ENCODE data around the gene CETP. TPM values are rescaled to one million over a fixed set of nuclear protein-coding genes. Genes with fewer than 3 reads are reported as not detected.
"Not testable (repeated sequence)": the region's sequence is repeated elsewhere in the genome, so short reads cannot be mapped to it uniquely, and the experiment has no call there.

Gene CETP
- total RNA-seq, 4 donors from 2014 or later, result 0.58 to 2.8 TPM; not detected in 2

DNA sequence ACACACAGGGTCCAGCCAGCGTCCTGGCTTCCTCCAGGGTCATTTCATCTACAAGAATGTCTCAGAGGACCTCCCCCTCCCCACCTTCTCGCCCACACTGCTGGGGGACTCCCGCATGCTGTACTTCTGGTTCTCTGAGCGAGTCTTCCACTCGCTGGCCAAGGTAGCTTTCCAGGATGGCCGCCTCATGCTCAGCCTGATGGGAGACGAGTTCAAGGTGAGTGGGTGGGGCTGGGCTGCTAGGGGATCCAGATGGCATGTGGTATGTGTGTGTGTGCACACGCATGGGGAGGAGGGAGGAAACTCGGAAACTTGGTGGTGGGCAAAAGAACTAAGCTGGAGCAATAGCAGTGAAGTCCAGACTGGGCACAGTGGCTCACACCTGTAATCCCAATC, 11.5 kb downstream of the CETP start:
- Histone ChIP-seq H3K4me1 (no peaks in the 10 kb centered on the region), H3K27me3 (no peaks in the 10 kb centered on the region), H3K27ac (no peak overlapping the region), H3K36me3 (no peaks in the 10 kb centered on the region), H3K9me3 (no peaks in the 10 kb centered on the region), H3K4me3 (no peak overlapping the region)
- TF ChIP-seq, protein P1, sequence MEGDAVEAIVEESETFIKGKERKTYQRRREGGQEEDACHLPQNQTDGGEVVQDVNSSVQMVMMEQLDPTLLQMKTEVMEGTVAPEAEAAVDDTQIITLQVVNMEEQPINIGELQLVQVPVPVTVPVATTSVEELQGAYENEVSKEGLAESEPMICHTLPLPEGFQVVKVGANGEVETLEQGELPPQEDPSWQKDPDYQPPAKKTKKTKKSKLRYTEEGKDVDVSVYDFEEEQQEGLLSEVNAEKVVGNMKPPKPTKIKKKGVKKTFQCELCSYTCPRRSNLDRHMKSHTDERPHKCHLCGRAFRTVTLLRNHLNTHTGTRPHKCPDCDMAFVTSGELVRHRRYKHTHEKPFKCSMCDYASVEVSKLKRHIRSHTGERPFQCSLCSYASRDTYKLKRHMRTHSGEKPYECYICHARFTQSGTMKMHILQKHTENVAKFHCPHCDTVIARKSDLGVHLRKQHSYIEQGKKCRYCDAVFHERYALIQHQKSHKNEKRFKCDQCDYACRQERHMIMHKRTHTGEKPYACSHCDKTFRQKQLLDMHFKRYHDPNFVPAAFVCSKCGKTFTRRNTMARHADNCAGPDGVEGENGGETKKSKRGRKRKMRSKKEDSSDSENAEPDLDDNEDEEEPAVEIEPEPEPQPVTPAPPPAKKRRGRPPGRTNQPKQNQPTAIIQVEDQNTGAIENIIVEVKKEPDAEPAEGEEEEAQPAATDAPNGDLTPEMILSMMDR (IDR thresholded peaks at IDR 0.05), result no peak
- TF ChIP-seq POLR2A (IDR thresholded peaks at IDR 0.05), result no peak
- intact Hi-C loops (cut with DNase I; ENCODE audit: low total_unique reads), result no loop called here
- DNase-seq, result no peak

DNA sequence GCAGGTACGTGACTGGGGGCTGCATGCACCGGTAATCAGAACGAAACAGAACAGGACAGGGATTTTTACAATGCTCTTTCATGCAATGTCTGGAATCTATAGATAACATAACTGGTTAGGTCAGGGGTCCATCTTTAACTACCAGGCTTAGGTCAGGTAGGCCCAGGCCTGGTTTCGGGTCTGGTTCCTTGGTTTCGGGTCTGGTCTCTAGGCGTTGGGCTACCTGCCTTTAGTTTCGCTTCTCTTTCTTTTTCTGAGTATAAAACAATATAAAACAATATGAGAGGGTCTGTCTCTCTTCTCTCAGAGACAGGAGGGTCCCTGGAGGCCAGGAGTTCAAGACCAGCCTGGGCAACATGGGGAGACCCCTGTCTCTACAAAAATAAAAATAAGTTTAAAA, 12.1 kb downstream of the CETP start:
- H3K9me3 ChIP-seq; H3K4me1 ChIP-seq; DNase-seq; H3K4me3 ChIP-seq; H3K27me3 ChIP-seq; H3K36me3 ChIP-seq; intact Hi-C loops (cut with DNase I; ENCODE audit: low total_unique reads); H3K27ac ChIP-seq: not testable (repeated sequence)

DNA sequence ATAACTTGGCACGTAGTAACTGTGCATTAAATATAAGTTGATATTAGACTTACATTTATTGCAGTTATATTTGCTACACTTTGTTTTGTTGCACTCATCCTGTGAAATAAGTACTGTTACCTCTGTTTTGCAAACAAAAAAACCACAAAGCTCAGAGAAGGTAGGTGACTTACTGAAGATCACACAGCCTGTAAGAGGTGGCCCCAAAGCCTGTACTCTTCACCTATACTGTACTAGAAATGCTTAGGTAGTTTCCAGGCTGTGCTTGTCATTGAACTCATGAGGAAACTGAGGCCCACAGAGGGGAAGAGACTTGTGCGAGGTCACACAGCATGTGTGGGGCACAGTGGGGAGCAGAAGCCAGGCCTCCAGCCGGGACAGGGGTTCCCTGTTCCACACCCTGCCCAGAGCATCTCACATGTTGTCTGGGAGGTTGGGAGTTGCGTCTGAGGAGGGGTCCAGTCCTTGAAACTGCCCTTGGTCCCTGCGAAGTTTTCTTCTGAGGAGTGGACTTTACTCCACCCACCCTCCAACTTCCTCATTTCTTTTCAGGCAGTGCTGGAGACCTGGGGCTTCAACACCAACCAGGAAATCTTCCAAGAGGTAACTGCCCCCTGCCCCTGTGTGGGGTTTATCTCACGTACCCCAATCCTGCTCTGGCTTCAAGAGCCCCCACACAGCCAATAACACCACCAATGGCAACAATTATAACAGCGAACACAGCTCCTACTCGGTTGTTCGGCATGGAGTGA, 13.0 kb downstream of the CETP start:
- H3K36me3 ChIP-seq, result no peaks in the 10 kb centered on the region
- no peaks in the 10 kb centered on the region for H3K9me3 ChIP-seq
- no peaks in the 10 kb centered on the region for H3K27me3 ChIP-seq
- H3K27ac ChIP-seq, result no peak overlapping the region
- H3K4me1 ChIP-seq, result no peaks in the 10 kb centered on the region
- TF ChIP-seq POLR2A (IDR thresholded peaks at IDR 0.05), result no peak
- TF ChIP-seq, protein P1 (IDR thresholded peaks at IDR 0.05), result no peak
- intact Hi-C loops (cut with DNase I; ENCODE audit: low total_unique reads), result no loop called here
- H3K4me3 ChIP-seq, result no peak overlapping the region
- DNase-seq, result no peak

DNA sequence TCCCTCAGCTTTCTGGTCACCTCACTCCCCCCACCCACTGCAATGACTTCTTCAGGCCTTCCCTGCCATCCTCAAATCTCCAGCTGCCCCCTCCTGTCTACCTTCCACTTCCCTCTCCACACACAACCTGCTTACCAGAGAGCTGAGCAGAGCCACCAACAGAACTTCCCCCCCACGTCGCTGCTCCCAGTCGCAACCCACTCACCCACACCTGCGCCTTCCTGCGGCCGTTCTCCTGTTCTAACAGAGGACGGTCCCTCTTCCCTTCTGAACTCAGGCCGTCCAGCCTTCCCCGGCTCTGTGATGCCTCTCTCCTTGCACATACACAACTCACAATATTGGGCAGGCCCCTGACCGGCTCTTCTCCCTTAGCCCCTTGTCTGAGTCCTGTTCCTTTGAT, 14.0 kb downstream of the CETP start:
- Histone ChIP-seq H3K36me3 (no peaks in the 10 kb centered on the region), H3K4me3 (no peak overlapping the region), H3K4me1 (no peaks in the 10 kb centered on the region), H3K27ac (no peak overlapping the region), H3K27me3 (no peaks in the 10 kb centered on the region), H3K9me3 (no peaks in the 10 kb centered on the region)
- no peak for DNase-seq
- intact Hi-C loops (cut with DNase I; ENCODE audit: low total_unique reads), result no loop called here
- TF ChIP-seq, protein P1 (IDR thresholded peaks at IDR 0.05), result no peak
- no peak for TF ChIP-seq POLR2A (IDR thresholded peaks at IDR 0.05)

DNA sequence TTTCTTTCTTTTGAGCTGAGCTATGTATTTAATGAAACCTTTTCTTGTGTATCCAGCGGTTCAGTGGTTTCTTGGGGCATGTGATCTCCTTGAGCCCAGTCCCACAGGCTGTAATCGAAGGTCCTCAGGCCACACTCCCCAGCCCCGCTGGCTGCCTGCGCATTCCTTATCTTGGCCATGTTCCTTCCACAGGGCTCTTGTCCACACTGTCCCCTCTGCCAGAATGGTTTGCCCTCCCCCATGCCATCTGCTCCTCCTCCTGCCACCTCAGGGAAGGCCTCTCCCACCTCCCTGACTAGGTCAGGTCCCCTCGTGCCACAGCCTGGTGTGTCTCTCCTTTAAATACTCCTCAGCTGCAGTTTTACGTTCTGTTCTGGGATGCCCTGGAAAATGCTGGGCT, 15.5 kb downstream of the CETP start:
- TF ChIP-seq, protein P1 (IDR thresholded peaks at IDR 0.05), result no peak
- no peak for TF ChIP-seq POLR2A (IDR thresholded peaks at IDR 0.05)
- Histone ChIP-seq H3K27me3 (no peaks in the 10 kb centered on the region), H3K36me3 (no peaks in the 10 kb centered on the region), H3K4me1 (no peaks in the 10 kb centered on the region), H3K4me3 (no peak overlapping the region), H3K9me3 (no peaks in the 10 kb centered on the region), H3K27ac (no peak overlapping the region)
- intact Hi-C loops (cut with DNase I; ENCODE audit: low total_unique reads), result no loop called here
- DNase-seq, result no peak

Measured in uterus (tissue), 4 donors.